Measurements from ENCODE around the gene MZT2B.
"Not testable (repeated sequence)": the region's sequence is repeated elsewhere in the genome, so short reads cannot be mapped to it uniquely, and the experiment has no call there.

MZT2B gene

DNA sequence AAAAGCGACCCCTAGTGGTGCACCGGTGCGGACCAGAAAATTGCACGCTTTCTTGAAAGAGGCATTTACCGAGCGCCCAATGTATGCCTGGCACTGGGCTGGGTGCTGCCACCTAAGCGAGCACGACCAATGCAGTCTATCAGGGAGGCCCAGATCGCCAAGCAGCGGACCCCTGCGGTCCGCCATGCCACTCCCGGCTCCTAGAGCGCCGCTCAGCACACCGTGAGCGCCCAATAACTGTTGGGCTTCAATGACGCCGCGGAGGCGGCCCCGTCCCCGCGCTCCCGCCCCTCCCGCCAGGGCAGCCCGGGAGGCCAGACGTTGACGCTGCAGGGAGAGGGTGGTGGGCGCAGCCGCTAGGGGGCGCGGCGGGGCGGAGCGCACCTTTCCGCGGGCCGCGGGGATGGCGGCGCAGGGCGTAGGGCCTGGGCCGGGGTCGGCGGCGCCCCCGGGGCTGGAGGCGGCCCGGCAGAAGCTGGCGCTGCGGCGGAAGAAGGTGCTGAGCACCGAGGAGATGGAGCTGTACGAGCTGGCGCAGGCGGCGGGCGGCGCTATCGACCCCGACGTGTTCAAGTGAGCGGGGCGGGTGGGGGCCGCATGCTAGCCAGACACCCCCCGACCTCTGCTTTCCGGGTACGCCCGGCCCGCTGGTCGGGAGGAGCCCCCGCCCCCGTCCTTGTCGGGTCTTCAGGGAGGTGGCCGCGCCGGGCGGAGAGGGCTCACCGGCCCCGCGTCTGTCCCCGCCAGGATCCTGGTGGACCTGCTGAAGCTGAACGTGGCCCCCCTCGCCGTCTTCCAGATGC is at the start of gene MZT2B:
Gene MZT2B (plus strand): TSS at position 383 of the 803 bp plus-strand sequence. CDS start 21 bp downstream, at position 404.
- peak; percentile 35 to 47 for DNase-seq

DNA sequence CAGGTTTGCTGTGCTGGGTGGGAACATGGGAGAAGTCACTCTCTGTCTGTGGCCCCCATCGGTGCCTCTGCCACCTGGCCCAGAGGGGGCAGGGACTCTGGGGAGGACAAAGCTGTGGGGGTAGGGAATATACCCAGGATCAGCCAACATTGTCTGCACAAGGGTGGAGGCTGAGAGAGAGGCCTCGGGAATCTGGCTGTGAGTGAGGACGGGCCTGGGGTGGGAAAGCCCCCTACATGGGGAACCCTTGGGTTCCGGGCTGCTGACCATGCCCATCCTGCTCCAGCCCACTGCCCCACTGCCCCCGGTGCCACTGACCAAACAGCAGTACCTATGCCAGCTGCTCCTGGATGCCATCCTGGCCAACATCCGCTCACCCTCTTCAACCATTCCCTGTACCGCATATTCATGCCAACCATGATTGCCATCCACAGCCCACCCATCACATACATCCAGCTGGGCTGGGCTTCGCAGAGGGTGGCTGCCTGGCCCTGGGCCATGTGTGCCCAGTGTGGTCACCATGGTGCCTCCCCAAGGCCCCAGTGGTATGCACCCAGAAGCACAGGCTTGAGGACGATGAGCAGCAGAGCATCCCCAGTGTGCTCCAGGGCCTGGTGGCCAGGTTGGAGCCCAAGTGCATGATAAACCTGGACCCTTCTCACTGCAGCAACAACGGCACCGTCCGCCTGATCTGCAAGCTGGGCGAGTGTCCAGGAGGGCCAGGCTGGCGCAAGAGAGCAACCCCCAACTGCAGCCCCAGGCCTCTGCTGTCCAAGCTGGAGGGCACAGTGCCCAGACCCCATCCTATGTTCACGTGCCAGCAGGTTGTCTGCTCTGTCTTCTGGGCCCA is 46.1 kb upstream of the MZT2B start:
- no peak for DNase-seq

GRCh38 chr2:130136546-130136945 is 45.5 kb upstream of the MZT2B start:
- DNase-seq = not testable (repeated sequence)

DNA sequence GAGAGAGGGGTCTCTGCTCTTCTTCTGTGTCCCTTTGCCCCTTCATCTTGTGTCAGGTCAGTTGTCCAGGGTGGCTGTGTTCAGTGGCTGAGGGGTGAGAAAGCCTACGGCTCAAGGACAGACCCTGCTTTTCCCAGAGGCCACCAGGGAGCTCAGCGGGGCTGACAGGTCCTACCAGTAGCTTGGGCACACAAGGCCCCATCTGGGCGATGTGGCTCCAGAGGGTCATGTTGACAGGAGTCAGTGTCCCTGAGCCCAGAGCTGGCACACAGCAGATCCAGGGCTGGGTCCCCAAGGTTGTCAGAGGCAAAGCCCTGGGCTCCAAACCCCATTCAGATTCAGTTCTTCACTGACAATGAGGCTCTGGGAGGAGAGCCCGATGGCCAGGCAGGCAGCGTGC is 44.9 kb upstream of the MZT2B start:
- DNase-seq = not testable (repeated sequence)

DNA sequence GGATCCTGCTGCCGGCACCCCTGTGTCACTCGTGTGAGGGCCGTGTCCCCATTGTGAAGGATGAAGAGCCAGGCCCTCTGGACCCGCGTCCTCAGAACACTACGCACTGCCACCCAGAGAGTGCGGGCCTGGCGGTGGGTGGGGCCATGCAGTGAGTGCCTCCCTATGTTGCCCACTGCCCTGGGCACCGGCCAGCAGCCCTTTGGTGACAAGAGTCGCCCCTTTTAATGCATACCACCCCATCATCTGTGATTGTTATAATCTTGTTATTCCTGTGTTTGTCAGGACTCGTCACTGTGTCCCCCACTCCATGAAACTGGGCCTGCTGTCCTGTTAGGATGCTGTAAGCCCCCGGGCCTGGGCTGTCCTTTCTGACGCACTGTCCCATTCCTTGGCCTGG is 43.7 kb upstream of the MZT2B start:
- DNase-seq = not testable (repeated sequence)

DNA sequence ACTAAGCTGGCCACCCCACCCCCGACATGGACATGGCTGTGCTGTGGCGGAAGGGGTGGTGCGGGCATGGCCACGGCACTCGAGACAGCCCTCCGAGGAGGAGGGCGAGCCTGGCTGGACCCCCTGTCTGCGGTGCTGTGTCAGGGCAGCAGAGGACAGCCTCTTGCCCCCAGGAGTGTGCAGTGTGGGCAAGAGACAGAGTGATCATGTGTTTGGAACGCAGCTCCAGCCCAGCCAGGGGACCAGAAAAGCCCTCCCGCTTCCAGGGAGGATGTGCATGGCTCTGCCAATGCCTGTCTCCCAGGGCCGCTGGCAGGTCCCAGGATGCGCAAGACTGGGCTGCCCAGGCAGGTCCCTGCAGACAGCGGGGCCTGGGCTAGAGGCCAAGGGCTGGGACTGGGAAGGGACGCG is 43.2 kb upstream of the MZT2B start:
- DNase-seq = not testable (repeated sequence)

GRCh38 chr2:130139331-130140280 is 42.5 kb upstream of the MZT2B start:
- not testable (repeated sequence) for DNase-seq

DNA sequence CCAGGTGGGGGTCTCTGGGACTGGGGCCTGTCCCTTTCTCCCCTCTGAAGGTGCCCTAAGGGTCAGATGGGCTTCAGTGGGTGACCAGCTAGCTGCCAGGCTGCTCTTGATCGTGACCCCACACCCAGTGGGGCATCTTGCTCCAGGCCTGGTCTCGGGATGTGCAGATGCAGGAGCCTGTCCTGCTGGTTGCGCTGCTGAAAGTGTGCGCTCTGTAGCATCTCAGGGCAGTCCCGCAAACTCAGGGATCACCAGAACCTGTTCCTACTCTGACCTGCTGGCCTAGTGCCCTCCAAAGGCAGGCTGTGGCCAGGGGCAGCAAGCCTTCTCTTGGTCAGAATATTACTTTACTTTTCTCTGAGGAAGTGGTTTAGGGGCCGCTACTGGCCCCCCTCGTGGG is 41.5 kb upstream of the MZT2B start:
- DNase-seq = not testable (repeated sequence)

DNA sequence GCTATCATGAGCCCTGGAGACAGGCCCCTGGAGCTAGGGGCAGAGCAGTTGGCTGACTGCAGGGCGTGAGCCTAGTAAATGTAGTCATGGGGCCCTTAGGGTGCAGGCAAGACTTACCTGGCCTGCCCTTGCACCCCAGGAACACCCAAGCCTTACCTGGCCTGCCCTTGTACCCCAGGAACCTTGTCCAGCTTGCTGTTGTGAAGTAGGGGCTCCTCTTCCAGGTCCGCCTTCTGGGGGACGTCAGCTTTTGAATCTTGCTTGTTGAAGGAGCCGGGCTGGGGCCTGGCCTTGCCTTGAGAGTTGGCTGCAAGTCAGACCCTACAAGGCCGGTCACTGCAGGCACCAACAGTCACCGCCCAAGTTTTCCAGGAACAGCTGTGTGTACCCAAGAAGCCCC is 41.1 kb upstream of the MZT2B start:
- not testable (repeated sequence) for DNase-seq

DNA sequence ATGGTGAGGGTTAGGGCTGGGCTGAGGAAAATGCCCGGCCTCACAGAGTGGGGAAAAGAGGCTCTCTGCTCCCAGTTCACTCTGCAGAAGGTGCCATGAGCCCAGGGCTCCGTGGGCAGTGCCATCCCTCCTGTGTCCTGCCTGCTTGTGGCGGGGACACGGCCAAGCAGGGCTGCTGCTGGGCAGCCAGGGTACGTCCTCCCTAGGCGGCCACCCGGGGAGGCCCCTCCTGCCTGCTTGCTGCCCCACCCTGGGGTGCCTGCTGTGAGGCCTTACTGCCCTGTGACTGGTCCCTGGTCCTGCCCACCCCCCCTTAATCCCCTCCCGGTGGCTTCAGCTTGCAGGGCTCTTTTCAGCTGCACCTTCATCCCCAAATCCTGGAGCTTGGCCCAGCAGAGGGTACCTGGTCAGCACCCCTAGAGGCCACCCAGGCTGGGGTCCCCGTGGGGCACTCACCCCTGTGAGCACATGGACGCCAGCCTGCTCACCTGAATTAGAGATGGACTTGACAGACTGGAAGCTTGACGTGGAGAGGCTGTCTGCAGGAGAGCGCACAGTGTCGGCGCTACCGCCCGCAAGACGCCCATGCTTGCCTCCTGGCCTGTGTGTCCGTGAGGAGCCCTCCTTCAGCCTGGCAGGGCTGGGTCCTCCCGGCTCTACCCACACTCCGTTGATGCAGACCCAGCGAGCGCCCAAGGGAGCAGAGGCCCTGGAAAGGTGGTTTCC is 40.3 kb upstream of the MZT2B start:
- DNase-seq = not testable (repeated sequence)

DNA sequence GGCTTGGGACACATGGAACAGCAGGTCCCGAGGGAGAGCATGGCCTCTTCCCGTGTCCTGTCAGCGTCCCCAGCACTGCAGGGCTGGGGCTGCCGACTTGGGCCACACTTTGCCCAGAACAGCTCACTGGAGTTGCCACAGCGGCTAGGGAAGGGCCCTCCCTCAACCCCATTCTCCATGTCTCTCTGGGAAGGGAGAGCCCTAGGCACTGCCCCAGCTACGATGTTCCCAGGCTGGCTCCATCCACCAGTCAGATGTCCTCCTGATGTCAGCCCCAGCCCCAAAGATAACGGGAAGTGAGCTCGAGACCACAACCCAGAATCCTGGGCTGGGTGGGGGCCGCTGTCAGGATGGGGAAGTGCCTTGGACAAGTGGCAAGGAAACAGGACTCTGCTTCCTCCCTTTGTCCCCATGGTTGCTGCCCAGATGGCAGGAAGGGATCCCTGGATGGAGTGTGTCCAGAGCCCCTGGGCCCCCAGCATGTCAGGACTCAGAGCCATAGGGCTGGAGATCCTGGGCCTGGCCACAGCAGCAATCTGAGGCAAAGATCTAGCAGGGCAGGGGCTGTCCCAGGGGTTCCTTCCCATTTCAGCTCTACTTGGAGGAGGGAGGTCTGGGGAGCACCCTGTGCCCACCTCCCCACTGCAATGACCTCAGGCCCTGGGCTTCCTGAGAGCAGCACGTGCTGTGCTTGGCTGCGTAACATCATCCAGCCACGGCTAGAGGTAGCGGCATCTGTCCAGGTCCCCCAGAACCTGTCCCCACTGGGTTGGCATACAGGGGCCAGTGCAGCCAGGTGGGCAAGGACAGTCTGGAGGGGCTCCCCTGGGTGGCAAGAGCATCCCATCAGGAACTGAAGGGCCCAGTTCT is 39.4 kb upstream of the MZT2B start:
- not testable (repeated sequence) for DNase-seq

- DNase-seq = not testable (repeated sequence)
These were observed 38.6 kb upstream of the MZT2B start for GRCh38 chr2:130143266-130144039.

DNA sequence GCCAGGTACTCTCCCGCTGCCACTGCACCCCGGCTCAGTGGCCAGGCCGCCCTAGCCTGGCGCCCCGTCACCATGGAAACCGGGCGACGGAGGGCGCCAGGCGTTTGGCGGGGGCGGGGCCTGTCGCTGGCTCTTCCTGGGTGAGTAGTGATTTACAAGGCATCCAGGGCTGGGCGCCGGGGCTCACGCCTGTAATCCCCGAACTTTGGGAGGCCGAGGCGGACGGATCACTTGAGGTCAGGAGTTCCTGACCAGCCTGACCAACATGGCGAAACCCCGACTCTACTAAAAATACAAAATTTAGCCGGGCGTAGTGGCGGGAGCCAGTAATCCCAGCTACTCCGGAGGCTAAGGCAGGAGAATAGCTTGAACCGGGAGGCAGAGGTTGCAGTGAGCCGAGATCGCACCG is 37.1 kb upstream of the MZT2B start, which contains the start of gene CCDC74B:
Gene CCDC74B (minus strand): TSS at position 107 of the 409 bp plus-strand sequence. CDS start 116 bp downstream, outside the sequence.
- DNase-seq = peak; percentile 16 to 28

DNA sequence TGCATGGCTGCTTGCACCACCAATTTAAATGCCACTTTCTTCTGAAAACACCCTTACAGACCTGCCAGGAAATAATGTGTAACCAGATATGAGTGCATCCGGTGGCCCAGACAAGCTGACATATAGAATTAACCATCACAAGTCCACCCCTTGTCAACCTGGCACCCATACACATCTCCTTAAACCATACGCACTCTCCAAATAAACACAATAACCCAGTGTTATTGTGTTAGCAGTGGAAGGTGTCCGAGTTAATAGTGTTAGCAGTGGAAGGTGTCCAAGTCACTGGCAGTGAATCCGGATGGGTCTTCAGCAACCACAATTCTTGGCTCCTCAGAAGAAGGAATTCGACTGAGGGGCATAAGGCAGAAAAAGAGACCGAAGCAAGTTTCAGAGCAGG is 33.5 kb upstream of the MZT2B start:
- not testable (repeated sequence) for DNase-seq

GRCh38 chr2:130150181-130151144 is 31.6 kb upstream of the MZT2B start:
- DNase-seq = no peak

DNA sequence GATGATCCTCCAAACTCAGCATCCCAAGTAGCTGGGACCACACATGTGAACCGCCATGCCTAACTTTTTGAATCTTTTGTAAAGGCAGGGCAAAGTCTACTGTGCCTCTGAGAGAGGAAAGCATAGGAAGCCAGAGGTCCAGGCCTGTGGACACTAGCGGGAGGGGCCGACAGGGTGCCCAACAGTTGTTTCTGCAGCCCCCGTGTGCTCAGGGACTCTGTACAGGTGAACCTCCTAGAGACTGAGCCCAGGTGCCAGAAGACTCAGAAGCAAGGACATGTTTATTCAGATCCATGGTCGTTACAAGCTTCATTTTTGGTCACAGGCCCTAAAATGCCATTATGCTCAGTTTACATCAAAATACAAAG is 30.9 kb upstream of the MZT2B start:
- not testable (repeated sequence) for DNase-seq

- not testable (repeated sequence) for DNase-seq
These were observed 29.8 kb upstream of the MZT2B start for GRCh38 chr2:130152136-130152815.

Data from NCI-H187 (cell line).